Pons (tissue), 1 donor: ENCODE results near the gene HMBS.
"Not testable (repeated sequence)": the region's sequence is repeated elsewhere in the genome, so short reads cannot be mapped to it uniquely, and the experiment has no call there.

Source experiments
- DNase-seq: peaks from one replicate; pipeline ENCODE4 v3.0.0-alpha.2; 2016; ENCODE audit warnings: low spot score

Gene HMBS

DNA sequence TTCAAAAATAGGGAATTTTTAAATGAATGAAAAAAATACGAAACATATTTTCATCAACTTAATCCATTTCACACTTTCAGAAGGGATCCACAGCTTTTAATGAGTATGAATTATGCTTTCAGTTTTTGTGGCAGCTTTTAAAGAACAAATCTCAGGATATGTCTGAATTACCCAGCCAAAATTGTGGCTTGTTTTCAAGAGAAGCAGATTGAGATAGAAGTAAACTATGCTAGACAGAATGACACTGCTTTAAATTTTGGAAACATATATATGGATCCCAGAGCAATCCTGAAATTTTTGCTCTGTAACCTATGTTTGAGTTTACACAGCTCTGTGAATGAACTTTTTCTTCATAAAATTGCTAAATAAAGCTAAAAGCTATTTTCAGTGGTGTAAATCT lies 34.3 kb downstream of the HMBS start:
- no peak for DNase-seq

DNA sequence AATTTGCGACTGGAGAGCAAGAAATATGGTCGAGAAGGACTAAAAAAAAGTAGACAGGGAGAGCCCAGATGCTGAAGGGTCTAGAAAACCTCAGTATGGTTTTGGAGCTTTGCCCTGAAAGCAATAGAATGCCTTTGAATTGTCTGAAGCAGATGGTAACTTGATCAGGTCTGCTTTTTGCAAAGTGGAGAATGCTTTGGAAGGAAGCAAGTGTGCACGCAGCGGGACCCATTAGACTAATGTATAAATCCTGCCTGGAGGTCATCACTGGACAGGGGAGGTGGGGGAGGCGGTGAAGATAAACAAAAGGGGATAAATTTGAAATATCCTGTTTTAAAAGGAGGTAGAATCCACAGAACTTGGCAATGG lies 35.9 kb downstream of the HMBS start:
- DNase-seq = peak; percentile 60

DNA sequence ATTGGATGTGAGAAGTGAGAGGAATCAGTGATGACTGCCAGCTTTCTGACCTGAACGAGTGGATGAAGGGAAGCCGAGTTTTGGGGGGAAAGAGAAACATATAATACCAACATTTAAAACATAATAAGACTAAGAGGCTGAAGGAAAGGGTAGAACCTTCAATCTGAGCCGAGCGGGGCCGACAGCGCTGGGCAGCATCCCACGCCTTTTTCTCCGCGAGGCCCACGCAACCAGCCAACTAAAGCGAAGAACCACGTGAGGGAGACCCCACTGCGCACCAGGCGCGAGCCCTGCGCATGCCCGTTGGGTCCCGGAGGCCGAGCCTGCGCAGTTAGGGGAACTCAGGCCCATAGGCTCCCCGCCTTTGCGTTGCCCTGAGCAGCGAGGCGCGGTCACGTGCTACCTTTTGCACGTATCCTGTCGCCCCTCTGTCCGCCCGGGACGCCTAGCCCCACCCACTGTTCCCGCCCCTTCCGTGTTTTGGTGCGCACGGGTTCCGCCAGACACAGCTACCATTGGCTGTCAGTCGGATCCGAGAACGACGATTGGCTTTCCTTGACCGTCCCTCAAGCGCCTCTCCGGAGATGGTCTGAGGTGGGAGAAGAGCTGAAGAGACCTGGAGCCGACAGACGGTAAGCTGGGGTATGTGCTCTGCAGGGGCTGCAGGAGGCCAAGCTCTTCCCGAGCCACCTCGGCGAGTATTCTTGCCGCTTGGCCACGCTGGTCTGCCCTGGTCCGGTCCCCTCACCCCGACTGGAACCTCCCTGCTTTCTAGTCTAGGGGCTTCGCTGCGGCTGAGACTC lies 36.5 kb downstream of the HMBS start, which contains the start of gene HINFP:
HINFP (plus strand) TSS at position 573 of the 803 bp plus-strand sequence. CDS start 5,365 bp downstream, outside the sequence.
- peak; percentile 99 for DNase-seq

DNA sequence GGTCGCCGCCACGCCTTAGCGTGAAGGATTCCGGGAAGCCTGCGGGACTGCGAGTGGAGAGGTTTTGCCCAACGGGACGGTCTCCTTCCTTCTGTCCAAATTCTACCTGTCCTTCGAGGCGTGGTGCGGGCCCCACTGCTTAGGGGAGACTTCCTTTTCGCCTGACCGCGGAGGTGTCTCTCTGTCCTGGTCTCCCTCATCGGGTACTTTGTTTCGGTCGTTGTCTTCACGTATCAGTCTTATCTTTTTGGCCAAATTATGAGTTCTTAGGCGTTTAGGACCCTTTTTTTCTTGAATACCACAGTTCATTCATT lies 37.1 kb downstream of the HMBS start:
- no peak for DNase-seq

DNA sequence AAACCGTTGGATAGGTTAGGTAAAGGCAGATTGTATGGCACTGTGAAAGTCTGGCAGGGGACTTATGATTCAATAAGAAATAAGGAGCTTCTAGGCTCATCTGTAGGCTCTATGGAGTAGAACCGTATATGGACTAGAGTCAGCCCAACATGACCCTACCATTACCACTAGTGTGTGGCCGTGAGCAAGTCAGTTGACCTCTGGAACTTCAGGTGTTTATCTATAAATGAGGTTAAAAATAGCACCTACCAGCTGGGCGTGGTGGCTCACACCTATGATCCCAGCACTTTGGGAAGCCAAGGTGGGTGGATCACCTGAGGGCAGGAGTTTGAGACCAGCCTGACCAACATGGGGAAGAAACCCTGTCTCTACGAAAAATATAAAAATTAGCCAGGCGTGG lies 41.1 kb downstream of the HMBS start:
- DNase-seq = no peak

DNA sequence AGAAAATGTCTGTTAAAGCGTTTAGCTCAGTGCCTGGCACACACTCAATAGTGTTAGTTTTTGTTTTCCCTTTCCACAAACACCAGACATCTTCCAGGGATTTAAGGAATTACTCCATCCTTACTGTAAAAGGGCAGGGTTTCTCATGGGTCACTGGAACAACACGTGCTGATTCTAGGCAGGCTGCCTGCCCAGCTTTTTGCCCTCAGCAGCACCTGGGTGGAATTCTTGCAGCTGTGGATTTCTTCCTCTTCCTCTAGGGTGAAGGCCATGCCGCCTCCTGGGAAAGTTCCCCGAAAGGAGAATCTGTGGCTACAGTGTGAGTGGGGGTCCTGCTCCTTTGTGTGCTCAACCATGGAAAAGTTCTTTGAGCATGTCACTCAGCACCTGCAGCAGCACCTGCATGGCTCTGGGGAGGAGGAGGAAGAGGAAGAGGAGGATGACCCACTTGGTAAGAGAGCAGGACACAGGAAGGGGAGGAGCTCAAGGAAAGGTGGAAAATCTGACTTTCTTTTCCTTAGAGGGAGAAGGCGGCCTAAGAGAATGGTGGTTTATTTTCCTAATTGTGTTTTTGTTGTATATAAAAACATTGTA lies 42.1 kb downstream of the HMBS start:
- no peak for DNase-seq

DNA sequence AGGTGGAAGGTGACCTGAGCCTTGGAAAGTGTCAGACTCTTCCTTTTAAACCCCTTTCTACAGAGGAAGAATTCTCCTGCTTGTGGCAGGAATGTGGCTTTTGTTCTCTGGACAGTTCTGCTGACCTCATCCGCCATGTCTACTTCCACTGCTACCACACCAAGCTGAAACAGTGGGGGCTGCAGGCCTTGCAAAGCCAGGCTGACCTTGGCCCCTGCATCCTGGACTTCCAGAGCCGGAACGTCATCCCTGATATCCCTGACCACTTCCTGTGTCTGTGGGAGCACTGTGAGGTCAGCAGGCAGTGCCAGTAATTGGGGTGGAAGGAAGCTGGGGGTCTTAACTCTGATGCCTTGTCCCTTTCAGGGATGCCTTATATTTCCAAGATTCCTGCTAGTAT lies 46.0 kb downstream of the HMBS start:
- no peak for DNase-seq

DNA sequence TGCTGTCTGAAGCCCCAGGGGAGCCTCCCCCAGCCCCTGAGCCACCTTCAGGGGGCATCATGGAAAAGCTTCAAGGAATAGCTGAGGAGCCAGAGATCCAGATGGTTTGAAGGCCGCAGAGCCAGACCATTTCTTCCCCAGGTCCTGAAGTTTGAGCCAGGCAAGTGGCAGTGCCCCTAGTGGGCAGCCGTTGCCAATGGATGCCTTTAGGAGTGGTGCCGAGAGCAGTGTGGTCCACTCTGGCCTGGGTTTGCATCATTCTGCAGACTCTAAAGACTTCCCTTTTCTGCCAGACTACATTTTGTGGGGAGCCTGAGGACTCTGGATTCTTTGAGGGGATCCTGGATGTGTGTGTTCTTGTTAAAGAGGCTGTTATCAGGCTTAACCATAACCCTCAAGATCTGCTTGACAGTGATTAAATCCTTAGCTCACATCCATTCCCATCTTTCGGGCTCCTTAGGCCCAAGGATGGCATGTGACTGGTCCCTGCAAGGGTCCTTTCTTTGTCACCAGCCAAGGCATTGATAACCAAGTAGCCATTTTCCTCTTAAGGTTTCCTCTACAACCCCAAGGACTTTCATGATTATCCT lies 49.8 kb downstream of the HMBS start:
- DNase-seq = no peak

DNA sequence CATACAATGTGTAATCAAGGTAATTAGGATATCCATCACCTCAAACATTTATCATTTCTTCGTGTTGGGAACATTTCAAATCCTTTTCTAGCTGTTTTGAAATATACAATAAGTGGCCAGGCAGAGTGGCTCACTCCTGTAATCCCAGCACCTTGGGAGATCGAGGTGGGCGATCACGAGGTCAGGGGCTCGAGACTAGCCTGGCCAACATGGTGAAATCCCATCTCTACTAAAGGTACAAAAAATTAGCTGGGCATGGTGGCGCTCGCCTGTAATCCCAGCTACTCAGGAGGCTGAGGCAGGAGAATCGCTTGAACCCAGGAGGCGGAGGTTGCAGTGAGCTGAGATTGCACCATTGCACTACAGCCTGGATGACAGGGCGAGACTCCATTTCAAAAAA lies 54.6 kb downstream of the HMBS start:
- not testable (repeated sequence) for DNase-seq
